KBM-7 (cell line): ENCODE measurements around the gene C19orf44.
"Not testable (repeated sequence)": the region's sequence is repeated elsewhere in the genome, so short reads cannot be mapped to it uniquely, and the experiment has no call there.

Source experiments
- DNase-seq: peaks from one replicate; pipeline ENCODE4 v3.0.0-alpha.2; 2015
- in situ Hi-C: fragments of 300-500 bp; cut with MboI; formaldehyde crosslinking; loops from 2 replicates; pipeline ENCODE4 v1.14.3; 2020; ENCODE audit warnings: low sequenced_read_pairs, low pct_unique_long_range_greater_than_20kb, mixed read lengths

The C19orf44 gene

GRCh38 chr19:16495982-16496612 is at the start of gene C19orf44, which contains the start of gene CALR3:
Gene C19orf44, plus strand, starts transcription at chr19:16496394. Its CDS starts 4,399 bp downstream, at chr19:16500793.
Gene CALR3, minus strand, starts transcription at chr19:16496167. Its CDS starts 38 bp downstream, at chr19:16496129.
- peak; percentile 99 for DNase-seq
- in situ Hi-C loops: no loop called here

DNA sequence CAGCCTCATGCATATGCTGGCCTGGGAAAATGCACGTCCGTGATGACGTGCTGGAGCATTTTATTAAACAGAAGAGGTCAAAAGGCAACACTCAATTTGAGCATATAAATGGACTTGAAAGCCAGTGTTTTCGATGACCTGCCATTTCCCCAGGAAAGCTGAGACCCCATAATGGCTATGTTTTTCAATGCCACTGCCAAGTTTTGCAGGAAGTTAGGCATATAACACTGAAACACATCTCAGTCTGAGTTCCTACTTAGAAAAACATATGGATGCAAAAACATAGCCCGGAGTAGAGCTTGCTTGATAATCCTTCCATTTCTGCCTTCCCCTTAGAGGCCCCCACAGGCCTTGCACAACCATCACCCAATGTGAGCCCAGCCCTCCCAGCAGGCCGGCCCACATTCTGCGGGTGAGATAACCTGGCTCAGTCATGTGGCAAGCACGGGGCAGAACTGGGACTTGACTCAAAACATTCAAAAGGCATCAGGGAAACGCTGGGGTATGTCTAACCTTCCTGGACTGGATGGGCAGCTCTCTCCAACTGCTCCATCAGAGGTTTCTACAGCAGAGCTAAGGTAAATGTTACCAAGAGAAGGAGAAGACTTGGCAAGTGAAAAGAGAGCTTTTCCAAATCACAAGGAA is 49.3 kb upstream of the C19orf44 start:
- in situ Hi-C loops: no loop called here
- DNase-seq: peak; percentile 82

DNA sequence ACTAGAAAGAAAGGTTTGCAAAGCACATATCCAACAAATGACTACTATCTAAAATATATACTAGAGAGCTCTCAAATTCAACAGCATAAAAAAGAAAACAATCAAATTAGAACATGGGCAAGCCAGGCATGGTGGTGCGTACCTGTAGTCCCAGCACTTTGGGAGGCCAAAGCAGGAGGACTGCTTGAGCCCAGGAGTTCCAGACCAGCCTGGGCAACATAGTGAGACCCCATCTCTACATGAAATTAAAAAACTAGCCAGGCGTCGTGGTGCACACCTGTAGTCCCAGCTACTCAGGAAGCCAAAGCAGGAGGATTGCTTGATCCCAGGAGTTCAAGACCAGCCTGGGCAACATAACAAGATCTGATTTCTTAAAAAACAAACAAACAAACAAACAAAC is 47.3 kb upstream of the C19orf44 start:
- DNase-seq, in situ Hi-C loops: not testable (repeated sequence)

GRCh38 chr19:16449330-16449961 is 46.7 kb upstream of the C19orf44 start:
- in situ Hi-C loops: no loop called here
- no peak for DNase-seq

DNA sequence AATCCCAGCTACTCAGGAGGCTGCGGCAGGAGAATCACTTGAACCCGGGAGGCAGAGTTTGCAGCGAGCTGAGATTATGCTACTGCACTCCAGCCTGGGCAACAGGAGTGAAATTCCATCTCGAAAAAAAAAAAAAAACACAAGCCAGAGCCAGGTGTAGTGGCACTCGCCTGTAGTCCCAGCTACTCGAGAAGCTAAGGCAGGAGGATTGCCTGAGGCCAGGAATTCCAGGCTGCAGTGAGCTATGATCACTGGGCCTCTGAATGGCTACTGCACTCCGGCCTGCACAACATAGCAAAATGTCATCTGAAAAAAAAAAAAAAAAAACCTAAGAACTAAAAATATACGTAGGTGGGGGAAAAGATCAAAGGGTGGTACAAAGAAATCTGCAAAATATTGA is 43.9 kb upstream of the C19orf44 start:
- no peak for DNase-seq
- in situ Hi-C loops: no loop called here

- in situ Hi-C loops: no loop called here
These were observed 41.8 kb upstream of the C19orf44 start for GRCh38 chr19:16454351-16454918.

DNA sequence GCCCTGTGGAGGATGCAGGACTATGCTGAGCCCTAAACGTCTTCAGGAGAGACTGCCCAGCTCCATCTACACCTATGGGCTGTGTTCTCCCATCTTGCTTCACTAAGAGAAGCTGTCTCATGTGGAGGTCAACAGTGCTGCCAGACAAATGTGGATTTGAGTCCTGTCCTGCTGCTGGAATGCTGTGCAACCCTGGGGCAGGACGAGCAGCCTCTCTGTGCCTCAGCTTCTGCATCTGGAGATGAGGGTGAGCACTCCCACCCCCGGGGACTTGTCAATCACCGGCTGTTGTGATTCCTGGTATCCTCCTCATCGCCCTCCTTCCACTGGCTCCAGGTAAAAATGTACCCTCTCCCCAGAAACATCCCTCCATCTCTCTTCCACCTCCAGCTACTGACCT is 40.7 kb upstream of the C19orf44 start:
- in situ Hi-C loops: no loop called here

More at GRCh38 chr19:16454351-16454918, 41.8 kb upstream of the C19orf44 start:
- DNase-seq: no peak

GRCh38 chr19:16456652-16457194 is 39.5 kb upstream of the C19orf44 start:
- in situ Hi-C loops: no loop called here
- no peak for DNase-seq

More for the DNA sequence above, 40.7 kb upstream of the C19orf44 start:
- DNase-seq: no peak

- no peak for DNase-seq
- in situ Hi-C loops: no loop called here
These were observed 38.8 kb upstream of the C19orf44 start for GRCh38 chr19:16457195-16457953.

DNA sequence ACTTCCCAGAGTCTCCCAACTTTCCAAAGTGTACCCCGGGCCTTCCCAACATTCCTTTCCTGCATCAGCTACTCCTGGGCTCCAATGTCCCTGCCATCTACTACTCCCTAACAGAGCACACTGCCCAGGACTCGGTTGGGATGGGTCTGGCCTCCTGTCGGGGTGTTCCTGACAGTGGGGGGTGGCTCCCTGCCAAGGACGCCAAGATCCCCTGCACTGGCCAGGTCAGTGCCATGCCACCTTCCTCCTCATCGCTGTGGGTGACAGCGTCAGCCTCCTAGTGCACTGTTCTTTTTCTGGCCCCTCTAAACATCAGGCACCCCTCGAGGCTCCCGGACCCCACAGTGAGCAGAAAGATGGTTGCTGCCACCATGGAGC is 38.3 kb upstream of the C19orf44 start:
- no peak for DNase-seq
- in situ Hi-C loops: no loop called here

- in situ Hi-C loops: no loop called here
These were observed 37.5 kb upstream of the C19orf44 start for GRCh38 chr19:16458391-16459341.

DNA sequence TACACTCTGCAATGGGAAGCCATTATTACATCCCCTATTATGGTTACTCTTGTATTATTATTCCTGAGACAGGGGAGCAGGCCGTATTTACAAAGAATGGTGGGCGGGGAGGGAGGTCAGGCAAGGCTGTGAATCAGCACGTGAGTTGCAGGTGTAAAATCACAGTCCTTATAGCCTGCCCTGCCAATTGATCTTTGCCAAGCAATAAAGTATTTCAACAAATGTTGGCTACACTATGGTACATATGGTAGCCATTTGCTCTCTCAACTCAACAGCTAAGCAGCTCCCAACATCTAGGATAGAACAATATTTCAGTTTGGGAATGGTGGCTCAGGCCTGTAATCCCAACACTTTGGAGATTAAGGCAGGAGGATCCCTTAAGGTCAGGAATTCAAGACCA is 36.5 kb upstream of the C19orf44 start:
- in situ Hi-C loops: no loop called here
- DNase-seq: no peak

More at GRCh38 chr19:16458391-16459341, 37.5 kb upstream of the C19orf44 start:
- DNase-seq: no peak

DNA sequence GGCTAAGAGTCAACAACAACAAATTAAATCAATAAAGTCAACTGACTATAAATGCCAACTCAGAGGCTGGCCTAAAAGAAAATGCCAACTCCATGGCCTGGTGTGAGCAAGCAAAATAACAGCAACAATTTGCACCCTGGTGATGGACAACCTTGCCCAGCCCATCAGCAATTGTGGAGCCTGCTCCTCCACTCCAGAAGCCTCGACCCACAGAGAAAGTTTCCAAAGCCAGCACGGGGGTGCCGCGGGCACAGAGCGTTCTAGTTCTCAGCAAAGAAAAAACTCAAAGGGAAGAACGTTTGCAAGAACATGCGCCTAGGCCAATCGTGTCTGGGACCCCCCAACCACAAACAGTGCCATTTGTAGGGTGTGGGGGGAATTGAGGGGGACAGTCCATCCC is 35.7 kb upstream of the C19orf44 start:
- no peak for DNase-seq
- in situ Hi-C loops: no loop called here

DNA sequence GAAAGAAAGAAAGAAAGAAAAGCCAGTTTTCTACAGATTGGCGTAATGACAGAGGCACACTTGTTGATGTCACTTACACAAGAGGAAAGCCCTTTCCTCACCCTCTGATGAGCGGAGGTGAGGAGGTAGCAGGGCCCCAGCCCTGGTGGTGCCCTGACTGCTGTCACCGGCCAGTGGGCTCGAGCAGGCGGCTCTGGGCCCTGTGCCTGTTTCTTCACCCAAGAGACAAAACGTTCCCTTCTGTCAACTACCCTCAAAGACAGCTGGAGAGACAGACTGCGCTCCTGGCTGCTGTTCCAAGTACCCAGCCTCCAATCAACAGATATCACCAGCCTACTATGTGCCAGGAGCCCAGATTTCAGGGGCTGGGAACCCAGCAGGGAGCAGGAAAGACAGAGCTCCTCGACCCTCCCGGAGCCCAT is 34.6 kb upstream of the C19orf44 start:
- in situ Hi-C loops: no loop called here
- no peak for DNase-seq

- in situ Hi-C loops: no loop called here
- DNase-seq: no peak
These were observed 33.4 kb upstream of the C19orf44 start for GRCh38 chr19:16462757-16463250.

DNA sequence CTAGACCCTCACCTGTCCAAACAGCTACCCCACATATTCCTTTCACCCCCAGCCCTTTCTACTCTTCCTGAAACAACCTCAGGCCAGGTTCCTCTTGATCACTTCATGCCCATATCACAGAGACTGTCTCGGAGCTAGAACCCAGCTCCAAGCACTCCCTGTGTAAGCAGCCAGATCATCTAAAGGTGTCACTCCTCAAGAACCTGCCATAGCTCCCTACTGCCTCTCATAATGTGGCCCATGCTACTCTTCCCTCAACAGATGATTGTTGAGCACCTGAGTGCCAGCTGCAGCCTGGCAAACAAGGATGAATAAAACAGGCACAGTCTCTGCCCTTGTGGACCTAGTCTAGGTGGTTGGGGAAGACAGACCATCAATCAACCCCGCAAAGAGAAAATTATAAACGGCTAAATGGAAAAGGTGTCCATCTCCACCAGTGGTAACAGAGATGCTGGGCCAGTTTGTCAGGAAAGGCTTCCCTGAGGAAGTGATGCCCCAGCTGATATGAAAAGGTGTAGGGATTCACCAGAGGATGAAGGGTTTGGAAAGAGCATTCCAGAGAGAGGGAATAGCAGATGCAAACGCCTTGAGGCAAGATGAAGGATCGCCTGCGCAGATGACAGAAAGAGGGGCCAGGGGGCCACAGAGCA is 32.7 kb upstream of the C19orf44 start:
- DNase-seq: no peak
- in situ Hi-C loops: no loop called here

DNA sequence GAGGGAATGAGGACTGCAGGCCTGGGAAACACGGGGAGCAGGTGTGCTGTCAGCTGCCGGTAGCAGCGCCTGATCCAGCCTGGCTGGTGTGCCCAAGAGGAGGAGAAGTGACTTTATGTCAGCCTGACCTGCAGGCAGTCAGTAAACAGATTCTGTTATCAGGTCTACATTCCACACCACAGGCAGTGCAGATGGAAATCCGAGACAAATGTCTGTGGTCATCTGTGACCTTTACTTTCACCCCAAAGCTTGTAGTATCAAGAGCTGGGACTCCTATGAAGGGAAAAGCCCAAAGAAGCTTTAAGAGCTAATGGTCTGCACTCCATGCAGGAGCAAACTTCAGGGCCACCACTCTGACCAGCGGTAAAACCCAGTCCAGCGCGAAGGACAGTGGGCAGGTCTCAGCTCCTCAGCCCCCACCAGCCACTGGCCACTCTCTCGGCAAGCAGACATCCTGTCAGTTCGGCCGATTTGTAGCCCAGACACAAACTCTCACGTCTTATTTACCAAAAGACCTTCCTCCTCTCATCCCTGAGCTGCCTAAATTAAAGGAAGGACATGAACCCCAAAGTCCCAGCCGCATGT is 32.1 kb upstream of the C19orf44 start:
- no peak for DNase-seq
- in situ Hi-C loops: no loop called here
